ENCODE data around the gene HDAC8.
A peak's percentile ranks its signal among the peaks of the same experiment; 100 is the strongest.
"Not testable (repeated sequence)": the region's sequence is repeated elsewhere in the genome, so short reads cannot be mapped to it uniquely, and the experiment has no call there.

The HDAC8 gene

DNA sequence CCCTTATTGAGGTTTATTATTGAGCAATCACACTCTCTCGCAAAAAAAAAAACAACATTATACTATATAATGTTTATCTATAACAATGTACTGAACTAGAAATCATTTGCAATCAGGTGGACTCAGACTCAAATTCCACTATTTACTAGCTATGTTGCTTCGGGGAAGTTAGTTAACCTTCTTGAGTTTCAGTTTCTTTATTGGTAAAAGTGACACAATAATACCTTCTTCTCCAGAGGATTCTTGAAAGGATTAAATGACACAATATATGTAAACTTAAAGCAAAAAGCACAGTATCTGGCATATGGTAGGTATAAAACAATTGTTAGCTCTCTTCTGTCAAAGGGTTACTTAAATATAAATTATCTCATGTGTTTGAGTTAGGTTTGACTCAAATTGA, 31.5 kb upstream of the HDAC8 start:
- no peak for DNase-seq (ENCODE audit: low read depth)
- TF ChIP-seq CTCF (IDR thresholded peaks at IDR 0.05; ENCODE audit: insufficient read depth, low read depth, low read length, missing control alignments), result no peak

GRCh38 chrX:72591038-72591437, 18.4 kb upstream of the HDAC8 start:
- not testable (repeated sequence) for DNase-seq (ENCODE audit: low read depth); H3K4me3 ChIP-seq (ENCODE audit: low read length)

More for the DNA sequence above, 31.5 kb upstream of the HDAC8 start:
- H3K4me3 ChIP-seq (ENCODE audit: low read length), result no peak overlapping the region

- no peak for DNase-seq (ENCODE audit: low read depth)
- TF ChIP-seq CTCF (IDR thresholded peaks at IDR 0.05; ENCODE audit: insufficient read depth, low read depth, low read length, missing control alignments), result no peak
- no peak overlapping the region for H3K4me3 ChIP-seq (ENCODE audit: low read length)
These were observed 11.5 kb upstream of the HDAC8 start for GRCh38 chrX:72584163-72584562.

GRCh38 chrX:72576141-72576894, 3.7 kb upstream of the HDAC8 start:
- DNase-seq (ENCODE audit: low read depth), result peak; percentile 76
- no peak for TF ChIP-seq CTCF (IDR thresholded peaks at IDR 0.05; ENCODE audit: insufficient read depth, low read depth, low read length, missing control alignments)
- H3K4me3 ChIP-seq (ENCODE audit: low read length), result no peak overlapping the region

GRCh38 chrX:72573158-72573511, 492 bp upstream of the HDAC8 start:
- DNase-seq (ENCODE audit: low read depth), result no peak
- no peak for TF ChIP-seq CTCF (IDR thresholded peaks at IDR 0.05; ENCODE audit: insufficient read depth, low read depth, low read length, missing control alignments)
- peak overlapping the region; percentile 76 for H3K4me3 ChIP-seq (ENCODE audit: low read length)

- no peak overlapping the region for H3K4me3 ChIP-seq (ENCODE audit: low read length)
- DNase-seq (ENCODE audit: low read depth), result peak; percentile 77
These were observed 2.9 kb downstream of the HDAC8 start for GRCh38 chrX:72569786-72570185.

More at GRCh38 chrX:72569786-72570185, 2.9 kb downstream of the HDAC8 start:
- TF ChIP-seq CTCF (IDR thresholded peaks at IDR 0.05; ENCODE audit: insufficient read depth, low read depth, low read length, missing control alignments), result peak; percentile 23
